Inferior parietal cortex (tissue), 1 donor: ENCODE data around the gene UFSP1.
"Not testable (repeated sequence)": the region's sequence is repeated elsewhere in the genome, so short reads cannot be mapped to it uniquely, and the experiment has no call there.

ENCODE experiments used
- DNase-seq: peaks from one replicate; pipeline ENCODE4 v3.0.0-alpha.2; 2016; ENCODE audit errors: extremely low spot score

UFSP1 gene

DNA sequence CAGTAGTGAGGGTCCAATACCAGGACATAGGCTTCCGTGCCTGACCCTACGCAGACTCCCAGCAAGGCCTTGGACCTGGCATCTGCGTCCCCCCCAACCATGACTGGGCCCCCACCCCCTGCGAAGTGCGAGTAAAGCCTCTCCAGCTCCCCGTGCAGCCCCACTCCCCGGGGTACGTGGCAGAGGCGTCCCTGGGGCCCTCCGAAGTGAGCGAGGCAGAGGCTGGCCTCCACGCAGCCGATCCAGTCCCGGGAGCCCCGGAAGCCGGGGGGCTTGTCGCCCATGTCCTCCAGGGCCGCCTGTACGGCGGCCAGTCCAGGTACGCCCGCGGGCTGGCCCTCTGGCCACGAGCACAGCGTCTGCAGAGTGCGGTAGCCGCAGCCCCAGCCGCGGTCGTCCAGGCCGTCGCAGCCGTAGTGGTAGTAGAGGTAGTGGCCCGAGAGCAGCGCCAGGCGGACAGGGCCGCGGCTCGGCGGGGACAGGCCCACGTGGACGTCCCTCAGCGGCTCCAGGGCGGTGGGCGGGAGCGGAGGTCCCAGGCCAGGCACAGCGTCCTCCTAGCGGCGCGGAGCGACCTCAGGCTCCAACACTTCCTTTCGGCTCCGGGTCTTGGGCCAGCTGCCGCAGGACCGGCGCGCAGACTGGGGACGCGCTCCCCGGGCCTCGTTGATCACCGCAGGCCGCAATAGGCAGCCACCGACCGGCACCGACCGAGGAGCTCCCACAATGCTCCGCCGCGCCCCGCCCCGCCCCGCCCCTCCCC is at the start of gene UFSP1:
Gene UFSP1, minus strand, starts transcription at position 728 of the 763 bp plus-strand sequence. Its CDS starts 444 bp downstream, at position 284.
- DNase-seq = no peak

GRCh38 chr7:100936167-100936566 is 46.7 kb upstream of the UFSP1 start:
- DNase-seq = not testable (repeated sequence)

GRCh38 chr7:100935381-100935780 is 45.9 kb upstream of the UFSP1 start:
- not testable (repeated sequence) for DNase-seq

DNA sequence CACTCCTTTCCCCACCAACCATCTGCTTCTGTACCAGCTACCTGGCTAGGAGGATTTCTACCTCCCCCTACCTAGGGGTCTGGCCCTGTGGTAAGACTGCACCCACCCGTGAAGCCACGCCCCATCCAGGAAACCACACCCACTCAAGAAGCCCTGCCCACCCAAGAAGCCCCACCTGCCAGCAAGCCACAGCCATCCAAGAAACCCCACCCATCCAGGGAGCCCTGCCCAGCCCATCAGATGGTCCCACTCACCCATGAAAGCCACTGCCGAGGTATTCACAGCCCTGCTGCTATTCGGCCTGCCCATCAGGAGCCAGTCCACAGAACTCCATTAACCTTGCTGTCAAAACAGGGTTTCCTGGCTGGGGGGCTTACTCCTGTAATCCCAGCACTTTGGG is 44.2 kb upstream of the UFSP1 start:
- DNase-seq = no peak

DNA sequence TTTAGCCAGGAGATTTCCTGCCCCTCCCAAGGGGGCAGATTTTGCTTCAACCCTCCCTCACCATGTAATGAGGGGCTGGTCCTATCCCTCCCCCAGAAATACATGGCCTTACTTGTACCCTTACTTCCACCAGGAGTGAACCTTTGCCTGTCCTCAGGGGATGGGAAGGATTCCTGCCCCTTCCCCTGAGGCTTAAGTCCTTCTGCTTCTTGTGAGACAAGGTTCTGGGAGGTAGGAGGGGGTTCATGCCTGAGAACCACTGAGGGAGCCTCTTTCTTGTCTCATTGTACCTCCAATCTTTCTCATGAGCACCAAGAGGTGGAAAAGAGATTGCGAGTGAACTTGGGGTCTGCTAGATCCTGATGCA is 40.3 kb upstream of the UFSP1 start:
- no peak for DNase-seq

DNA sequence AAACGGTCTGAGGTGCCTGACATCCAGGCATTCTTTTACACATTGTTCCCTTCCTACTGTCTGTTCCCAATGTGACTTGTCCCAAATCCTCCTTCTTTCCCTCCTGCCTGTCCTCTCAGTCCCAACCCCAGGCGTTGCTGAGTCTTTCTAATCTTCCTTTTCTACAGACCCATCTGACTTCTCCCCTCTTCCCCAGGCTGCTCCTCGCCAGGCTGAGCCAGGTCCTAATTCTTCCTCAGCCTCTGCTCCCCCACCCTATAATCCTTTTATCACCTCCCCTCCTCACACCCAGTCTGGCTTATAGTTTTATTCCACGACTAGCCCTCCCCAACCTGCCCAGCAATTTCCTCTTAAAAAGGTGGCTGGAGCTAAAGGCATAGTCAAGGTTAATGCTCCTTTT is 34.1 kb upstream of the UFSP1 start:
- not testable (repeated sequence) for DNase-seq

GRCh38 chr7:100921039-100921438 is 31.5 kb upstream of the UFSP1 start:
- no peak for DNase-seq

DNA sequence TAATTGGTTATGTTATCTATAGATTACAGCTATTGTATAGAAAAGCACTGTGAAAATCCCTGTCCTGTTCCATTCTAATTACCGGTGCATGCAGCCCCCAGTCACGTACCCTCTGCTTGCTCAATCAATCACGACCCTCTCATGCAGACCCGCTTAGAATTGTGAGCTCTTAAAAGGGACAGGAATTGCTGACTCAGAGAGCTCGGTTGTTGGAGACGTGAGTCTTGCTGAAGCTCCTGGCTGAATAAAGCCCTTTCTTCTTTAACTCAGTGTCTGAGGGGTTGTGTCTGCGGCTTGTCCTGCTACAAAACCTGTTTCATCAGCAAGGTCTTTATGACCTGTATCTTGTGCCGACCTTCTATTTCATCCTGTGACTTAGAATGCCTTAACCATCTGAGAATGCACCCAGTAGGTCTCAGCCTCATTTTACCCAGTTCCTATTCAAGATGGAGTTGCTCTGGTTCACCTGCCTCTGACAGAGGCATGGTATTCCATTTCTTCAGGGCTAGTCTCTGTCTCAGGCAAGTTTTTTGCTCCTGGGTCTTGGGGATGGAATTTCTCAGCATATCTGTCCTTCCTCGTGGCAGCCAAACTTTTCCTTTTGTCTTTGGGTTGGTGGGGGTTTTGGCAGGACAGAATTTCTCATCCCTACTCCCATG is 30.4 kb upstream of the UFSP1 start:
- DNase-seq = not testable (repeated sequence)

- DNase-seq = not testable (repeated sequence)
Observed at GRCh38 chr7:100919335-100919734, 29.8 kb upstream of the UFSP1 start.

GRCh38 chr7:100914879-100915447 is 25.4 kb upstream of the UFSP1 start:
- no peak for DNase-seq

DNA sequence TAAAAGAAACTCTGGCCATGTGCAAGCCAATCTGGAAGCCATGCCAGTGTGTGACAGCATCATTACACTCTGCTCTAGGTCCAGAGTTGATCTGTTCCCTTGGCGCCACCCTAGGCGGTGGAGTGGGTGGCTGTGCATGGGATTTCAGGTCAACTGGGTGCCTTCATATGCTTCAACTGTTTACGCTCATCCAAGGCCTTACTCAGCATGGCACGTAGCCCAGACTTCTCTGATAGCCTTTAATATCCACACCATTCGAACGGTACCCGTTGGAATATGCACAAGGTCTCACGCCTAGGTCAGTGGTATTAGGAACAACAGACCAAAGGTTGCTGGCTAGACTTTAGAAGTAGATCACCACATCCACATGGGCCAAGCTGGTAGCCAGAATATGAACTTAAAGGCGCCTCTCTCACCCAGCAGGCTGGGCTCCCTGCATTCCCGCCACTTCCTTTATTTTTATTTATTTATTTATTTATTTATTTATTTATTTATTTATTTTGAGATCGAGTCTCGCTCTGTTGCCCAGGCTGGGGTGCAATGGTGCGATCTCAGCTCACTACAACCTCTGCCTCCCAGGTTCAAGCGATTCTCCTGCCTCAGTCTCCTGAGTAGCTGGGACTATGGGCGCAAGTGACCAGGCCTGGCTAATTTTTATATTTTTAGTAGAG is 24.8 kb upstream of the UFSP1 start:
- no peak for DNase-seq

GRCh38 chr7:100911484-100911883 is 22.0 kb upstream of the UFSP1 start:
- DNase-seq = no peak

- not testable (repeated sequence) for DNase-seq
Observed at GRCh38 chr7:100910443-100910842, 20.9 kb upstream of the UFSP1 start.

DNA sequence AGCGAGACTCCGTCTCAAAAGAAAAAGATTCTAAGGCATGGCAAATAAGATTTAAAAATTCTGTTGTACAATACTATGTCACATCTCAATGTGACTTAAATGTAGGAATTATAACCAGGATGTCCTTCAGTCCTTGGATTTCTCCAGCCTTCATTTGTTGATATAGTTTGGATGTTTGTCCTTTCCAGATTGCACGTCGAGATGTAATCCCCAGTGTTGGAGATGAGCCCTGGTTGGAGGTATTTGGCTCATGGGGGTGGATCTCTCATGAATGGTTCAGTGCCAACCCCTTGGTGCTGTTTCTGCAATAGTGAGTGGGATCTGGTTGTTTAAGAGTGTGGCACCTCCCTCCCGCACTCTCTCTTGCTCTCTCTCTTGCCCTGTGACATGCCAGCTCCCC is 19.0 kb upstream of the UFSP1 start:
- DNase-seq = no peak

DNA sequence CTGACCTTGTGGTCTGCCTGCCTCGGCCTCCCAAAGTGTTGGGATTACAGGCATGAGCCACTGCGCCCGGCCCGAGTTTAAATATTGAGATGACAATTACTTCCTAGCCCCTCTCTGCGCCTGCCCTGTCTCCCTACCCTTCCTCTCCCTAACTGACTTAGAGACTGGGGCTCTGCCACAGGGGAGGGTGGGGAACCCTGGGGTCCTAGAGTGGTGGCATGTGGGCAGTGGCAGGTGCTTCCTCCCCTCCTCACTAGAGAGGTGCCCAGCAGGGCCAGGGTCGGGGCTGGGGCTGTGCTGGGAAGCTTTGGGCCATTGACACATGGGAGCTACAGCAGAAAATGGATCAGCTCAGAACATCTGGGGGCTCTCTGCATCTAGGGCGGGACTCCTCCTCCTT is 13.1 kb upstream of the UFSP1 start:
- DNase-seq = no peak

- no peak for DNase-seq
Observed at GRCh38 chr7:100901921-100902332, 12.4 kb upstream of the UFSP1 start.

DNA sequence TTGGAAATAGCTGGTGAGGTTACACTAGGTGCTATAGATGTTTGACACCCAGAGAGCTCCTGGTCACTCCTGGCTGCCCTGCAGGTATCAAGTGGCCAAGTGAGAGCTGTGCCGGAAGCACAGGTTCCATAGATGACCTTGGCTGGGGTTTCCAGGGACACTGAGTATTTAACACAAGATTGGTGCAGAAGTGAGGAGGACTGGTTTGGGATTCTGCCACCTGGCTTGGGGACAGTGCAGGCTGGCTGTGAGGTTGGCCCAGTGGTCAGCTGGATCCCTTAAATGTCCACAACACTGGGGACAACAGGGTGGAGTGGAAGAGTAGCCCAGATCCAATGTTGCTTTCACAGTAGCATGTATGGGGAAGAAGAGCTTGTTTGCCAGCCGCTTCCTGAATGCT is 11.5 kb upstream of the UFSP1 start:
- DNase-seq = no peak

- DNase-seq = no peak
Observed at GRCh38 chr7:100899432-100899831, 9.9 kb upstream of the UFSP1 start.

GRCh38 chr7:100897772-100898454 is 8.4 kb upstream of the UFSP1 start:
- DNase-seq = no peak

GRCh38 chr7:100896732-100897608 is 7.5 kb upstream of the UFSP1 start:
- DNase-seq = no peak
